Endothelial cell of umbilical vein (primary cell): Measurements from ENCODE around the gene CHKB. TPM values are rescaled to one million over a fixed set of nuclear protein-coding genes. Genes with fewer than 3 reads are reported as not detected.
"Not testable (repeated sequence)": the region's sequence is repeated elsewhere in the genome, so short reads cannot be mapped to it uniquely, and the experiment has no call there.

Experiments used
- BruUV-seq: library from RNA; stranded (reverse); fragments of 400-500 nt; replicated peaks from 2 replicates; lab custom pipeline; 2021; lab: Mats Ljungman, UMichigan
- CTCF ChIA-PET: fragments of 300-600, 350-600 bp; sonication (Branson Sonifier 250); formaldehyde crosslinking; loops from one replicate; lab custom pipeline; 2021; ENCODE audit warnings: antibody characterized with exemption, inconsistent platforms; lab: Charles Lee
- POLR2A ChIA-PET: fragments of 300-600, 350-600 bp; sonication (Branson Sonifier 250); formaldehyde crosslinking; loops from one replicate; lab custom pipeline; 2021; ENCODE audit warnings: antibody characterized with exemption, inconsistent platforms; lab: Charles Lee
- DNase-seq: peaks from one replicate; pipeline ENCODE4 v3.0.0-alpha.2; 2011; ENCODE audit warnings: low read depth, low spot score
- FAIRE-seq: peaks from 2 replicates; lab custom pipeline; 2011; peaks lifted over from hg19 to GRCh38; lab: Jason Lieb, UNC
- H2AFZ ChIP-seq: 2 replicates; pipeline ENCODE4 v1.6.0; 2012; ENCODE audit warnings: low read depth, low read length, control low read depth, inconsistent platforms
- H3K27ac ChIP-seq: 2 replicates; pipeline ENCODE4 v1.5.1; 2011; ENCODE audit warnings: low read depth, mild to moderate bottlenecking, control low read depth, low read length, moderate library complexity; ENCODE audit not compliant: insufficient read depth
- H3K27me3 ChIP-seq, 2 experiments: 2 replicates each; pipeline versions ENCODE4 v1.6.0 to v1.6.1; 2011; ENCODE audit warnings: low read length in 2 of 2, mixed read lengths in 1 of 2; ENCODE audit not compliant: control insufficient read depth in 2 of 2, insufficient read depth in 2 of 2
- H3K36me3 ChIP-seq, 2 experiments: 2 replicates in 1 of 2; 3 replicates in 1 of 2; pipeline ENCODE4 v1.5.1; 2011; ENCODE audit warnings: low read length in 2 of 2, mild to moderate bottlenecking in 1 of 2, moderate library complexity in 1 of 2; ENCODE audit not compliant: control insufficient read depth in 2 of 2, insufficient read depth in 2 of 2; ENCODE audit errors: extremely low read depth in 1 of 2
- H3K4me1 ChIP-seq: 3 replicates; pipeline ENCODE4 v1.5.1; 2011; ENCODE audit warnings: mild to moderate bottlenecking, low read length; ENCODE audit not compliant: control insufficient read depth, insufficient read depth; ENCODE audit errors: extremely low read depth
- H3K4me2 ChIP-seq: 2 replicates; pipeline ENCODE4 v1.6.1; 2011; ENCODE audit warnings: low read length, control low read depth, mixed read lengths; ENCODE audit not compliant: insufficient read depth
- H3K4me3 ChIP-seq, 3 experiments: fragments of 200-600 bp in 1 of 3; sonication (generic), shearing (Covaris generic) in 1 of 3; replicated peaks in 1 of 3; 2 replicates each; pipeline ENCODE4 v1.5.1; 2011 to 2016; ENCODE audit warnings: control low read depth in 3 of 3, low read length in 3 of 3, mild to moderate bottlenecking in 2 of 3, inconsistent platforms in 1 of 3, low read depth in 1 of 3, moderate library complexity in 1 of 3; ENCODE audit not compliant: insufficient read depth in 1 of 3
- H3K79me2 ChIP-seq: 2 replicates; pipeline ENCODE4 v1.6.0; 2012; ENCODE audit warnings: low read length, inconsistent platforms; ENCODE audit not compliant: control insufficient read depth, insufficient read depth
- H3K9ac ChIP-seq: replicated peaks from 2 replicates; pipeline ENCODE3; 2011; ENCODE audit warnings: low read length, control low read depth; ENCODE audit not compliant: insufficient read depth; ENCODE audit errors: extremely low read depth
- H3K9me1 ChIP-seq: replicated peaks from 3 replicates; pipeline ENCODE4 v1.6.0; 2011; ENCODE audit warnings: mild to moderate bottlenecking, low read length; ENCODE audit not compliant: control insufficient read depth, insufficient read depth; ENCODE audit errors: extremely low read depth
- H3K9me3 ChIP-seq: replicated peaks from 2 replicates; pipeline ENCODE4 v1.5.1; 2012; ENCODE audit warnings: low read length, inconsistent platforms; ENCODE audit not compliant: control insufficient read depth, insufficient read depth
- H4K20me1 ChIP-seq: replicated peaks from 2 replicates; pipeline ENCODE3; 2011; ENCODE audit warnings: mild to moderate bottlenecking, low read length; ENCODE audit not compliant: control insufficient read depth, insufficient read depth; ENCODE audit errors: extremely low read depth
- EZH2 ChIP-seq: IDR thresholded peaks from 2 replicates; pipeline ENCODE4 v1.6.1; 2012; ENCODE audit warnings: borderline replicate concordance, low read depth, mild to moderate bottlenecking, moderate library complexity, low read length, inconsistent platforms; ENCODE audit not compliant: severe bottlenecking
- FOS ChIP-seq: IDR thresholded peaks from 2 replicates; pipeline ENCODE4 v1.6.1; 2011; ENCODE audit warnings: mild to moderate bottlenecking, low read length, moderate library complexity, borderline replicate concordance; ENCODE audit not compliant: insufficient read depth
- GATA2 ChIP-seq: IDR thresholded peaks from 2 replicates; pipeline ENCODE4 v1.7.0; 2011; ENCODE audit warnings: low read depth, mild to moderate bottlenecking, moderate library complexity, mixed read lengths, low read length; ENCODE audit not compliant: insufficient read length, insufficient read depth
- JUN ChIP-seq: IDR thresholded peaks from 2 replicates; pipeline ENCODE4 v1.6.1; 2011; ENCODE audit warnings: borderline replicate concordance, low read depth; ENCODE audit not compliant: insufficient read length, insufficient read depth
- MYC ChIP-seq: IDR thresholded peaks from one replicate; pipeline ENCODE4 v1.6.1; 2011; ENCODE audit warnings: mild to moderate bottlenecking, low read depth, low read length
- POLR2A ChIP-seq: IDR thresholded peaks from 2 replicates; pipeline ENCODE4 v1.6.1; 2012; ENCODE audit warnings: low read depth, mild to moderate bottlenecking, control low read depth, low read length
- POLR2AphosphoS5 ChIP-seq: IDR thresholded peaks from 2 replicates; pipeline ENCODE4 v1.6.1; 2012; ENCODE audit warnings: low read depth, mild to moderate bottlenecking, control low read depth, low read length, moderate library complexity; ENCODE audit not compliant: insufficient read depth
- dilution Hi-C: fragments of 300-500 bp; cut with MboI; formaldehyde crosslinking; loops from one replicate; pipeline ENCODE4 v1.15.0; 2019; ENCODE audit warnings: low sequenced_read_pairs; ENCODE audit not compliant: extremely low pct_ligation_motif_present
- intact Hi-C: fragments of 100-400 bp; cut with micrococcal nuclease; formaldehyde crosslinking; loops from one replicate; pipeline ENCODE4 v1.10.0; 2022
- polyA plus RNA-seq, 4 experiments: library from polyadenylated mRNA; depleted of rRNA in 3 of 4; stranded (reverse) in 3 of 4; unstranded in 1 of 4; fragments of >200 nt; gene quantifications; 2 replicates each; pipeline versions ENCODE4 v1.2.1 to v1.2.3, GENCODE V29; 2011 to 2012; ENCODE audit warnings: missing spikeins in 1 of 4
- total RNA-seq: library from RNA; stranded (reverse); gene quantifications from 2 replicates; pipeline ENCODE4 v1.2.3, GENCODE V29; 2021
- TF ChIP-seq, protein P1 (sequence below), 2 donors: IDR thresholded peaks; 1 replicate in 1 of 2; 2 replicates in 1 of 2; pipeline ENCODE4 v1.5.1; 2011; ENCODE audit warnings: low read length in 2 of 2, mild to moderate bottlenecking in 2 of 2, moderate library complexity in 2 of 2, control low read depth in 1 of 2, inconsistent platforms in 1 of 2, low read depth in 1 of 2; ENCODE audit not compliant: insufficient read depth in 1 of 2; ENCODE audit errors: extremely low read depth in 1 of 2
- TF ChIP-seq, protein P2 (sequence below): IDR thresholded peaks from 2 replicates; pipeline ENCODE4 v1.6.1; 2011; ENCODE audit not compliant: insufficient read depth, insufficient read length

CHKB gene
- total and polyA plus RNA-seq, 2 donors (not counting 3 experiments of a cell fraction or from before 2014, with no cell fraction given) = 62.4 to 70.6 TPM

DNA sequence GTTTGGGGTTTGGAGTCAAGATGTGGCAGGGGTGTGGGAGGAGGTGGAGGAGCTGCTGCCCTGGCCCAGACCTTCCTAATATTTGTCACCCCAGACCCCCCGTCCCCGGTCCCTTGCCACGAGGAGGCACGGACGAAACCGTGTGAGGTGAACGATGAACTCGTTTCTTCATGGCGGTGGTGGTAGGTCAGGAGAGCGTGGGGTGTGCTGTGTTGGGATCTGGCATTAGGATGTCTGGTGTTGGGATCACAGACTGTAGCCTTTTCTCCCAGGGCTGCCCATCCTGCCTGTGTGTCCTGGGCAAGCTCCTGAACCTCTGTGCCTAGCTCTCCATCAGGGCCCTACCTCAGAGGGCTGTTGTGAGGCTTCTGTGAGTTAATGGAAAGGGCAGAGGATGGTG, 26.3 kb upstream of the CHKB start:
- Histone ChIP-seq H3K9ac (no peak overlapping the region), H3K36me3 (no peaks in the 10 kb centered on the region), H3K4me1 (no peaks in the 10 kb centered on the region), H3K27me3 (peaks cover 7 to 13% of the 10 kb centered on the region in 2 experiments), H3K4me3 (no peak overlapping the region), H2AFZ (no peak overlapping the region), H3K9me3 (no peaks in the 10 kb centered on the region), H4K20me1 (no peaks in the 10 kb centered on the region), H3K4me2 (no peak overlapping the region), H3K27ac (no peak overlapping the region), H3K79me2 (no peaks in the 10 kb centered on the region), H3K9me1 (no peaks in the 10 kb centered on the region)
- no peak for DNase-seq
- FAIRE-seq = no peak
- ChIA-PET CTCF (interaction anchor here (3.0 kb wide), 1 partner anchor 12 kb away, joined by 18 read pairs; no protein-coding TSS in a partner anchor), POLR2A (no interaction called here)
- BruUV-seq = no TSS peak
- no peak for TF ChIP-seq FOS
- no peak for TF ChIP-seq POLR2AphosphoS5
- no peak for TF ChIP-seq JUN
- no peak for TF ChIP-seq POLR2A
- TF ChIP-seq EZH2 = no peak
- no peak for TF ChIP-seq GATA2
- TF ChIP-seq MYC = no peak
- TF ChIP-seq, protein P1, sequence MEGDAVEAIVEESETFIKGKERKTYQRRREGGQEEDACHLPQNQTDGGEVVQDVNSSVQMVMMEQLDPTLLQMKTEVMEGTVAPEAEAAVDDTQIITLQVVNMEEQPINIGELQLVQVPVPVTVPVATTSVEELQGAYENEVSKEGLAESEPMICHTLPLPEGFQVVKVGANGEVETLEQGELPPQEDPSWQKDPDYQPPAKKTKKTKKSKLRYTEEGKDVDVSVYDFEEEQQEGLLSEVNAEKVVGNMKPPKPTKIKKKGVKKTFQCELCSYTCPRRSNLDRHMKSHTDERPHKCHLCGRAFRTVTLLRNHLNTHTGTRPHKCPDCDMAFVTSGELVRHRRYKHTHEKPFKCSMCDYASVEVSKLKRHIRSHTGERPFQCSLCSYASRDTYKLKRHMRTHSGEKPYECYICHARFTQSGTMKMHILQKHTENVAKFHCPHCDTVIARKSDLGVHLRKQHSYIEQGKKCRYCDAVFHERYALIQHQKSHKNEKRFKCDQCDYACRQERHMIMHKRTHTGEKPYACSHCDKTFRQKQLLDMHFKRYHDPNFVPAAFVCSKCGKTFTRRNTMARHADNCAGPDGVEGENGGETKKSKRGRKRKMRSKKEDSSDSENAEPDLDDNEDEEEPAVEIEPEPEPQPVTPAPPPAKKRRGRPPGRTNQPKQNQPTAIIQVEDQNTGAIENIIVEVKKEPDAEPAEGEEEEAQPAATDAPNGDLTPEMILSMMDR (IDR thresholded peaks at IDR 0.05; ENCODE audit: extremely low read depth in 1 of 2, insufficient read depth in 1 of 2, low read depth in 1 of 2, low read length in 2 of 2) = no peak
- TF ChIP-seq, protein P2, sequence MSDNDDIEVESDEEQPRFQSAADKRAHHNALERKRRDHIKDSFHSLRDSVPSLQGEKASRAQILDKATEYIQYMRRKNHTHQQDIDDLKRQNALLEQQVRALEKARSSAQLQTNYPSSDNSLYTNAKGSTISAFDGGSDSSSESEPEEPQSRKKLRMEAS = no peak
- intact Hi-C loops (no loop called here), dilution Hi-C loops (no loop called here)

DNA sequence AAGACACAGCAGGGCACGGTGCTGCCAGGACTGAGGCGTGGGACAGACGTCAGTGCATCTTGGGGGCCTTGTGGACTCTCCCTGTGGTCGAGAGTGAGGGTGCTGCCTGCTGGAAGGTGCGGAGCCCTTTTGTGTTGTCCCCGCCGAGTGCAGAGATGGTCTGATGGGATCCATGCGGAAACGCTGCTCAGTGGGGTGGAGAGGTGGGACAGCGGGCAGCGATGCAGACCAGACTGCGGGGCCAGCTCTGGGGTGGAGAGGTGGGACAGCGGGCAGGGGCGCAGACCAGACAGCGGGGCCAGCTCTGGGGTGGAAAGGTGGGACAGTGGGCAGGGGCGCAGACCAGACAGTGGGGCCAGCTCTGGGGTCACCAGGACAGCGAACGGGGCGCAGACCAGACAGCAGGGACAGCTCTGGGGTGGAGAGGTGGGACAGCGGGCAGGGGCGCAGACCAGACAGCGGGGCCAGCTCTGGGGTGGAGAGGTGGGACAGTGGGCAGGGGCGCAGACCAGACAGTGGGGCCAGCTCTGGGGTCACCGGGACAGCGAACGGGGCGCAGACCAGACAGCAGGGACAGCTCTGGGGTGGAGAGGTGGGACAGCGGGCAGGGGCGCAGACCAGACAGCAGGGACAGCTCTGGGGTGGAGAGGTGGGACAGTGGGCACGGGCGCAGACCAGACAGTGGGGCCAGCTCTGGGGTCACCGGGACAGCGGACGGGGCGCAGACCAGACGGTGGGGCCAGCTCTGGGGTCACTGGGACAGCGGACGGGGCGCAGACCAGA, 25.6 kb upstream of the CHKB start:
- DNase-seq, H3K9me1 ChIP-seq, H3K4me2 ChIP-seq, H2AFZ ChIP-seq, H4K20me1 ChIP-seq, H3K9ac ChIP-seq, H3K4me3 ChIP-seq, BruUV-seq, H3K79me2 ChIP-seq, dilution Hi-C loops, FAIRE-seq, H3K9me3 ChIP-seq, H3K27ac ChIP-seq, POLR2A ChIA-PET, intact Hi-C loops, H3K36me3 ChIP-seq, H3K4me1 ChIP-seq: not testable (repeated sequence)
- H3K27me3 ChIP-seq = peaks cover 12 to 20% of the 10 kb centered on the region in 2 experiments
- CTCF ChIA-PET = interaction anchor here (3.0 kb wide), 1 partner anchor 13 kb away, joined by 18 read pairs; no protein-coding TSS in a partner anchor
